Measurements from ENCODE around the gene HDAC4. TPM values are rescaled to one million over a fixed set of nuclear protein-coding genes. Genes with fewer than 3 reads are reported as not detected.

The HDAC4 gene
- total and polyA plus RNA-seq, 2 of the 8 experiments (the other 6 are each of a cell fraction or from before 2014, with no cell fraction given): 15.4 to 31.5 TPM

DNA sequence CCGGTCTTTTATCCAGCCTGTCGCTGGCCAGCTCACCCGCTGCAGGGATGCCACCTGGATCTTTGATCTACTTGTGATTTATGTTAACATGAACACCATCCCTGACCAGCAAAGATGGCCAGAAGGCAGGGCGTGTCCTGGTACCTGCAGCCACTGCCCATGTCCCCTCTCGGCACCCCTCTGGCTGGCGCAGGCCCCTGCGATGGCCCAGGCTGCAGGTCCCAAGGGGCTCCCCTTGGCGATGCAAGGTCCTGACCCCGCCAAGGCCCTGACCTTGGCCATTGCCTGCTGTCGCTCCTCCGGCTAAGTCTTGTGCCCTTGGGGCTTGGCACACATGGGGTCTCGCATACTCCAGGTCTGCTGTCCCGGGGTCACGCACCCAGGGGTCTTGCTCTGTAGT lies 338.1 kb downstream of the HDAC4 start:
- CTCF ChIA-PET (ENCODE audit: partially characterized antibody): no interaction called here
- TF ChIP-seq, protein P1, sequence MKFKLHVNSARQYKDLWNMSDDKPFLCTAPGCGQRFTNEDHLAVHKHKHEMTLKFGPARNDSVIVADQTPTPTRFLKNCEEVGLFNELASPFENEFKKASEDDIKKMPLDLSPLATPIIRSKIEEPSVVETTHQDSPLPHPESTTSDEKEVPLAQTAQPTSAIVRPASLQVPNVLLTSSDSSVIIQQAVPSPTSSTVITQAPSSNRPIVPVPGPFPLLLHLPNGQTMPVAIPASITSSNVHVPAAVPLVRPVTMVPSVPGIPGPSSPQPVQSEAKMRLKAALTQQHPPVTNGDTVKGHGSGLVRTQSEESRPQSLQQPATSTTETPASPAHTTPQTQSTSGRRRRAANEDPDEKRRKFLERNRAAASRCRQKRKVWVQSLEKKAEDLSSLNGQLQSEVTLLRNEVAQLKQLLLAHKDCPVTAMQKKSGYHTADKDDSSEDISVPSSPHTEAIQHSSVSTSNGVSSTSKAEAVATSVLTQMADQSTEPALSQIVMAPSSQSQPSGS (IDR thresholded peaks at IDR 0.05; ENCODE audit: low read length): no peak
- TF ChIP-seq, protein P2, sequence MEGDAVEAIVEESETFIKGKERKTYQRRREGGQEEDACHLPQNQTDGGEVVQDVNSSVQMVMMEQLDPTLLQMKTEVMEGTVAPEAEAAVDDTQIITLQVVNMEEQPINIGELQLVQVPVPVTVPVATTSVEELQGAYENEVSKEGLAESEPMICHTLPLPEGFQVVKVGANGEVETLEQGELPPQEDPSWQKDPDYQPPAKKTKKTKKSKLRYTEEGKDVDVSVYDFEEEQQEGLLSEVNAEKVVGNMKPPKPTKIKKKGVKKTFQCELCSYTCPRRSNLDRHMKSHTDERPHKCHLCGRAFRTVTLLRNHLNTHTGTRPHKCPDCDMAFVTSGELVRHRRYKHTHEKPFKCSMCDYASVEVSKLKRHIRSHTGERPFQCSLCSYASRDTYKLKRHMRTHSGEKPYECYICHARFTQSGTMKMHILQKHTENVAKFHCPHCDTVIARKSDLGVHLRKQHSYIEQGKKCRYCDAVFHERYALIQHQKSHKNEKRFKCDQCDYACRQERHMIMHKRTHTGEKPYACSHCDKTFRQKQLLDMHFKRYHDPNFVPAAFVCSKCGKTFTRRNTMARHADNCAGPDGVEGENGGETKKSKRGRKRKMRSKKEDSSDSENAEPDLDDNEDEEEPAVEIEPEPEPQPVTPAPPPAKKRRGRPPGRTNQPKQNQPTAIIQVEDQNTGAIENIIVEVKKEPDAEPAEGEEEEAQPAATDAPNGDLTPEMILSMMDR (IDR thresholded peaks at IDR 0.05; ENCODE audit: control extremely low read depth in 1 of 3, insufficient read depth in 1 of 3, low read depth in 1 of 3, low read length in 3 of 3): no peak
- TF ChIP-seq, protein P3, sequence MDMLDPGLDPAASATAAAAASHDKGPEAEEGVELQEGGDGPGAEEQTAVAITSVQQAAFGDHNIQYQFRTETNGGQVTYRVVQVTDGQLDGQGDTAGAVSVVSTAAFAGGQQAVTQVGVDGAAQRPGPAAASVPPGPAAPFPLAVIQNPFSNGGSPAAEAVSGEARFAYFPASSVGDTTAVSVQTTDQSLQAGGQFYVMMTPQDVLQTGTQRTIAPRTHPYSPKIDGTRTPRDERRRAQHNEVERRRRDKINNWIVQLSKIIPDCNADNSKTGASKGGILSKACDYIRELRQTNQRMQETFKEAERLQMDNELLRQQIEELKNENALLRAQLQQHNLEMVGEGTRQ (IDR thresholded peaks at IDR 0.05; ENCODE audit: low read length): no peak
- TF ChIP-seq KDM5A (IDR thresholded peaks at IDR 0.05; ENCODE audit: low read length) (no peak), JUN (IDR thresholded peaks at IDR 0.05; ENCODE audit: low read depth, low read length) (no peak), GABPA (IDR thresholded peaks at IDR 0.05; ENCODE audit: borderline replicate concordance, insufficient read depth, low read length) (no peak), SUZ12 (IDR thresholded peaks at IDR 0.05; ENCODE audit: low read length) (no peak), RAD21 (IDR thresholded peaks at IDR 0.05 in 1 of 2, conservative IDR thresholded peaks at IDR 0.05 in 1 of 2; ENCODE audit: low read depth in 2 of 2, low read length in 2 of 2) (no peak)

More for the DNA sequence above, 338.1 kb downstream of the HDAC4 start:
- H2BK12ac ChIP-seq (ENCODE audit: low read depth, low read length): no peak overlapping the region
- H2BK20ac ChIP-seq (ENCODE audit: low read length): no peak overlapping the region
- H3K23me2 ChIP-seq (ENCODE audit: low read depth, low read length): no peaks in the 10 kb centered on the region
- no peak overlapping the region for H2AK5ac ChIP-seq (ENCODE audit: low read depth, low read length)
- no peak overlapping the region for H3K14ac ChIP-seq (ENCODE audit: insufficient read length)
- POLR2A ChIA-PET (ENCODE audit: partially characterized antibody): no interaction called here
- no peak overlapping the region for H4K5ac ChIP-seq (ENCODE audit: insufficient read length, low read depth, low read length)
- DNase-seq (ENCODE audit: low read depth in 1 of 2, low spot score in 2 of 2) (no peak), FAIRE-seq (no peak)
- no peak overlapping the region for H3K4me3 ChIP-seq (ENCODE audit: extremely low read depth in 1 of 4, insufficient read depth in 2 of 4, low read depth in 3 of 4, low read length in 4 of 4)
- no peak overlapping the region for H4K91ac ChIP-seq (replicated peaks; ENCODE audit: insufficient read length, low read length)
- H3K36me3 ChIP-seq (ENCODE audit: control insufficient read depth in 2 of 4, insufficient read depth in 4 of 4, low read length in 3 of 4): peaks cover 0 to 4% (median 1%) of the 10 kb centered on the region in 4 experiments; a peak in 2 of 8 replicates
- H3K27ac ChIP-seq (ENCODE audit: low read depth, low read length): no peak overlapping the region
- no peak overlapping the region for H3K18ac ChIP-seq (ENCODE audit: extremely low read depth, low read length)
- H2BK5ac ChIP-seq (ENCODE audit: low read depth, low read length): no peak overlapping the region
- H3K27me3 ChIP-seq (replicated peaks in 1 of 4; ENCODE audit: control insufficient read depth in 3 of 4, extremely low read depth in 1 of 4, insufficient read depth in 3 of 4, low read length in 3 of 4): no peaks in the 10 kb centered on the region
- H3K79me2 ChIP-seq (ENCODE audit: control insufficient read depth in 1 of 2, insufficient read depth in 2 of 2, low read length in 2 of 2): no peaks in the 10 kb centered on the region
- no peaks in the 10 kb centered on the region; a peak in 1 of 7 replicates for H3K4me1 ChIP-seq (replicated peaks in 1 of 4; ENCODE audit: control insufficient read depth in 3 of 4, insufficient read depth in 4 of 4, low read length in 3 of 4)
- no peak overlapping the region for H3K4ac ChIP-seq (replicated peaks; ENCODE audit: insufficient read length, low read depth, low read length)
- H3K23ac ChIP-seq (ENCODE audit: insufficient read length): no peak overlapping the region
- H2BK120ac ChIP-seq (replicated peaks; ENCODE audit: low read depth, low read length): no peak overlapping the region
- no peak overlapping the region; the same call in 1 of the 2 replicates for H4K8ac ChIP-seq (ENCODE audit: extremely low read depth, insufficient read depth, low read length)
- no peak overlapping the region for H3K9ac ChIP-seq (replicated peaks in 1 of 4; ENCODE audit: extremely low read depth in 1 of 4, low read depth in 3 of 4, low read length in 3 of 4)
- peaks cover 2 to 7% of the 10 kb centered on the region in 2 experiments for H4K20me1 ChIP-seq (replicated peaks in 1 of 2; ENCODE audit: control insufficient read depth in 1 of 2, insufficient read depth in 2 of 2, low read length in 2 of 2)
- no peaks in the 10 kb centered on the region for H3K79me1 ChIP-seq (ENCODE audit: low read depth, low read length)
- H3K4me2 ChIP-seq (ENCODE audit: insufficient read depth in 1 of 2, low read depth in 2 of 2, low read length in 2 of 2): no peak overlapping the region
- H2BK15ac ChIP-seq (ENCODE audit: low read length): no peak overlapping the region
- no peak overlapping the region for H2AFZ ChIP-seq (ENCODE audit: low read length)
- H3K56ac ChIP-seq (replicated peaks; ENCODE audit: insufficient read length, low read depth, low read length): no peak overlapping the region
- no peaks in the 10 kb centered on the region for H3K9me3 ChIP-seq (ENCODE audit: insufficient read depth in 2 of 2, low read depth in 1 of 2, low read length in 1 of 2)
- 95% methylated on average over 13 of the region's 14 CpGs; no CpG with 5 or more reads in 1 of the 2 experiments for WGBS, 2 experiments (ENCODE audit: extremely low coverage in 1 of 2, insufficient coverage in 1 of 2, insufficient read length in 1 of 2, insufficient replicate concordance in 2 of 2, low coverage in 1 of 2, low lambda C conversion rate in 2 of 2, missing lambda C conversion rate in 1 of 2)

Data from H1 (cell line).